ENCODE results near the gene COL23A1. TPM values are rescaled to one million over a fixed set of nuclear protein-coding genes. Genes with fewer than 3 reads are reported as not detected.

COL23A1 gene
- polyA plus RNA-seq, 3 donors, result 0.11 to 0.21 TPM; not detected in 1

- no peak for DNase-seq
- Histone ChIP-seq H4K20me1 (ENCODE audit: insufficient read depth, low read length) (no peaks in the 10 kb centered on the region), H3K9ac (ENCODE audit: insufficient read depth, low read length, poor library complexity, severe bottlenecking) (no peak overlapping the region), H3K36me3 (replicated peaks in 1 of 2; ENCODE audit: control insufficient read depth in 1 of 2, insufficient read depth in 2 of 2, low read length in 2 of 2) (no peaks in the 10 kb centered on the region), H3K4me2 (replicated peaks; ENCODE audit: extremely low read depth, low read length, poor library complexity, severe bottlenecking) (no peak overlapping the region), H3K27ac (ENCODE audit: low read depth in 1 of 2, low read length in 2 of 2) (no peak overlapping the region), H3K27me3 (ENCODE audit: control insufficient read depth in 2 of 2, insufficient read depth in 2 of 2, low read length in 2 of 2) (no peaks in the 10 kb centered on the region), H3K79me2 (ENCODE audit: insufficient read depth, low read length) (no peaks in the 10 kb centered on the region), H2AFZ (ENCODE audit: insufficient read depth, low read depth, low read length, poor library complexity, severe bottlenecking) (no peak overlapping the region), H3K4me3 (replicated peaks in 1 of 3; ENCODE audit: low read depth in 2 of 3, low read length in 3 of 3) (no peak overlapping the region), H3K4me1 (ENCODE audit: control insufficient read depth in 1 of 2, insufficient read depth in 2 of 2, low read length in 2 of 2) (peaks cover 25 to 31% of the 10 kb centered on the region in 2 donors), H3K9me3 (replicated peaks in 1 of 2; ENCODE audit: control insufficient read depth in 1 of 2, insufficient read depth in 1 of 2, low read length in 2 of 2) (no peaks in the 10 kb centered on the region)
- no peak overlapping the region for H3K27ac Mint-ChIP-seq
- 100% methylated on average over 1 of the region's 7 CpGs for WGBS (ENCODE audit: insufficient coverage)
- TF ChIP-seq CTCF (IDR thresholded peaks at IDR 0.05), result no peak
- peaks cover 27% of the 10 kb centered on the region for H3K4me1 Mint-ChIP-seq
- intact Hi-C loops (cut with micrococcal nuclease), result no loop called here
- peaks cover 2 to 3% (median 3%) of the 10 kb centered on the region in 3 donors for H3K27me3 Mint-ChIP-seq (ENCODE audit: low read depth in 3 of 3)
- H3K4me3 Mint-ChIP-seq, result no peak overlapping the region
- H3K9me3 Mint-ChIP-seq, result peaks cover 0 to 1% (median 0%) of the 10 kb centered on the region in 7 donors
- H3K36me3 Mint-ChIP-seq, result no peaks in the 10 kb centered on the region
Measured at GRCh38 chr5:178337334-178337741, 252.9 kb downstream of the COL23A1 start.

DNA sequence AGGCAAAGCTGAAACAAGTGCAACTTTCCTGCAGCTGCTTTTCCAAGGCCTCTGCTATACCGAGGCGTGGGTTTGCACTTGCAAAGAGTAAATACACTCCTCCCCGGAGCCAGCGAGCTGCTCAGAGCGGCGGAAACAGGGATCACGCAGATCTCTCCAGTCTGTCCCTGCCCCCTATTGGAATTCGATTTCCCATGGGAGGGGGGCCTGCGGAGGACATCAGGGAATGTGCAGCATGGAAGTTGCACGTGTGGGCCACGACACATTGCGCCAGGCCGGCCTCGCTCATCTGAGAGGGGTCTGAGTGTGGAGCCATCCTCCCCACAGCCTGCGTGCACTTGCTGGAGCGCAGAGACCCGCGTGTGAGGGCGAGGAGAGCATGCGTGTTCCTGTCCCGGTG lies 253.3 kb downstream of the COL23A1 start:
- no peak overlapping the region for H2AFZ ChIP-seq (ENCODE audit: insufficient read depth, low read depth, low read length, poor library complexity, severe bottlenecking)
- no peak overlapping the region for H3K27ac ChIP-seq (ENCODE audit: low read depth in 1 of 2, low read length in 2 of 2)
- intact Hi-C loops (cut with micrococcal nuclease), result no loop called here
- H3K4me1 ChIP-seq (ENCODE audit: control insufficient read depth in 1 of 2, insufficient read depth in 2 of 2, low read length in 2 of 2), result peaks cover 25 to 31% of the 10 kb centered on the region in 2 donors
- H3K79me2 ChIP-seq (ENCODE audit: insufficient read depth, low read length), result no peaks in the 10 kb centered on the region
- H3K4me3 Mint-ChIP-seq, result no peak overlapping the region
- DNase-seq, result no peak
- no peaks in the 10 kb centered on the region for H3K36me3 ChIP-seq (replicated peaks in 1 of 2; ENCODE audit: control insufficient read depth in 1 of 2, insufficient read depth in 2 of 2, low read length in 2 of 2)
- H3K36me3 Mint-ChIP-seq, result no peaks in the 10 kb centered on the region
- peaks cover 2 to 3% (median 3%) of the 10 kb centered on the region in 3 donors for H3K27me3 Mint-ChIP-seq (ENCODE audit: low read depth in 3 of 3)
- no peak overlapping the region for H3K9ac ChIP-seq (ENCODE audit: insufficient read depth, low read length, poor library complexity, severe bottlenecking)
- 92% methylated on average over 21 of the region's 21 CpGs for WGBS (ENCODE audit: insufficient coverage)
- H3K27me3 ChIP-seq (ENCODE audit: control insufficient read depth in 2 of 2, insufficient read depth in 2 of 2, low read length in 2 of 2), result no peaks in the 10 kb centered on the region
- TF ChIP-seq CTCF (IDR thresholded peaks at IDR 0.05), result no peak
- H4K20me1 ChIP-seq (ENCODE audit: insufficient read depth, low read length), result no peaks in the 10 kb centered on the region
- H3K4me3 ChIP-seq (replicated peaks in 1 of 3; ENCODE audit: low read depth in 2 of 3, low read length in 3 of 3), result no peak overlapping the region
- peaks cover 27% of the 10 kb centered on the region for H3K4me1 Mint-ChIP-seq
- peaks cover 0 to 1% (median 0%) of the 10 kb centered on the region in 7 donors for H3K9me3 Mint-ChIP-seq
- H3K27ac Mint-ChIP-seq, result no peak overlapping the region
- H3K9me3 ChIP-seq (replicated peaks in 1 of 2; ENCODE audit: control insufficient read depth in 1 of 2, insufficient read depth in 1 of 2, low read length in 2 of 2), result no peaks in the 10 kb centered on the region
- H3K4me2 ChIP-seq (replicated peaks; ENCODE audit: extremely low read depth, low read length, poor library complexity, severe bottlenecking), result no peak overlapping the region
